Measurements from ENCODE around the gene RERE.

Gene RERE

DNA sequence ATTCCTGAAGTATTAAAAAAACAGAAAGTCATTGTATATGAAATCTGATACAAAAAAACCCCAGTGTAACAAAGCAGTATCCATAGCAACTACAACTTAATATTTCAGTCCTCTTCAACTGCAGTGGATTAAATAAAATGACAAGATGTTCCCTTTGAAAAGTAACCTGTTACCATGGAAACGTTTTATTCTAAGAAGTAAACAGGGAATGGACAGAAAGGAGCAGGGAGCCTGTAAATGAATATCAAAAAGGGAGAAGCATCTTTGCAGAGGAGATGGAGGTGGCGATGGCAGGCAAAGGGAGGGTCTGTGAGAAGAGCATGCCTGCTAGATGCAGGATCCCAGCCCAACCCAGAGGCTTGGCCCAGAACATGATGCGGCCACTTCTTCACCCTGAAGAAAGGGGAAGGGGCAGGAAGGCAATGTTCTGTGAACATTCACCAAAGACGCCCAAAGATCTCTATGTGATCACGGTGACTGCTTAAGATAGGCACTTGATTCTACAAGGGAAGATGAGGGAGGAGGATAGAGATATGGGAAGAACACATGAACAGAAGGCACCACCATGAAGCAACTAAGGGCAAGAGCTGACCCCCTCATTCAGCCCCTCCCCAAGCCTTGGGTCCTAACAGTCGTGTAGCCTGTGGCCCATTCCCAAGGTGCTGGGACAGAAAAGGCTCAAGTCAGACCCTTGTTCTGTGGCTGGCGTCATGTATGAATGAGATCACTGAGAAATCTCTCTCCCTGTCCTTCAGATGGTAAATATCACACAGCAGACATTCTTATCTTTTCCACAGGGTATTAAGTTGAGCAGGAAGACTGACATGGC is 299.6 kb downstream of the RERE start:
- Histone ChIP-seq H3K27ac (ENCODE audit: insufficient read depth, low read depth, low read length, poor library complexity, severe bottlenecking) (peak overlapping the region; percentile 78), H3K9me3 (ENCODE audit: control insufficient read depth, low read length) (no peaks in the 10 kb centered on the region), H3K4me3 (ENCODE audit: insufficient read depth, low read depth, low read length) (no peak overlapping the region), H3K4me1 (ENCODE audit: control insufficient read depth, insufficient read depth, low read length) (peaks cover 22% of the 10 kb centered on the region), H3K27me3 (ENCODE audit: control insufficient read depth, insufficient read depth, low read length, poor library complexity, severe bottlenecking) (no peaks in the 10 kb centered on the region), H3K36me3 (ENCODE audit: control insufficient read depth, insufficient read depth, low read length) (no peaks in the 10 kb centered on the region)
- 88% methylated on average over 7 of the region's 7 CpGs for WGBS, 2 experiments

DNA sequence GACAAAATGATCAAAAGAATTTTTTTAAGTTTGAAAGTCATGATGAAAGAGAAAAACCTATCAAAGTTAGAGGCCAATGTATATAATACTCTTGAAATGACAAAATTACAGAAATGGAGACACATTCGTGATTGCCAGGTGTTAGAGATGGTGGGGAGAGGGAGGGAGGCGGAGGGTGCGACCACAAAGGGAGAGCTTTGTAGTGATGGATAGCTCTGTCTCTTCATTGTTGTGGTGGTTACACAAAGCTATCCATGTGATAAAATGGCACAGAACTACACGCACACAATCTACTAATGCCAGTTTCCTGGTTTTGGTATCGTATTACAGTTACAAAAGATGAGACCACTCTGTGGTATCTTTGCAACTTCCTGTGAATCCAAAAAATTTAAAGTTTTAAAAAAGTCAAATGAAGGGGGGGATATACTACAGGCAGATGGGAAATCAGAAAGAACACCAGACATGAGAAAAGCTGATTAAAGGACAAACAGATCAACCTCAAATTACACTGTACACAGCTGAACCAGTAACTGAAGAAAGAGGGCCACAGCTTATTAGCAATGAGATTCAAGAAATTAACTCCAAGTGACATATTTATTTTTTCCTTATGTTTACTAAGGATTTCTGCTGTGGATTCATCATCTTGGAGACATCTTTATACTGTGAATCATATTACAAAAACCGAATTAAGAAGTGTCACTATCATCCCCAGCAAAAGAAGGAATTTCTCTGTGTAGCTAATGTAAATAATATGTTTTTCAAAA is 300.5 kb downstream of the RERE start:
- peak overlapping the region; percentile 22 for H3K27ac ChIP-seq (ENCODE audit: insufficient read depth, low read depth, low read length, poor library complexity, severe bottlenecking)
- H3K27me3 ChIP-seq (ENCODE audit: control insufficient read depth, insufficient read depth, low read length, poor library complexity, severe bottlenecking), result no peaks in the 10 kb centered on the region
- H3K9me3 ChIP-seq (ENCODE audit: control insufficient read depth, low read length), result no peaks in the 10 kb centered on the region
- no peak overlapping the region for H3K4me3 ChIP-seq (ENCODE audit: insufficient read depth, low read depth, low read length)
- WGBS, 2 experiments, result 72 to 81% methylated on average over 5 of the region's 6 CpGs
- peaks cover 22% of the 10 kb centered on the region for H3K4me1 ChIP-seq (ENCODE audit: control insufficient read depth, insufficient read depth, low read length)
- H3K36me3 ChIP-seq (ENCODE audit: control insufficient read depth, insufficient read depth, low read length), result peaks cover 5% of the 10 kb centered on the region

DNA sequence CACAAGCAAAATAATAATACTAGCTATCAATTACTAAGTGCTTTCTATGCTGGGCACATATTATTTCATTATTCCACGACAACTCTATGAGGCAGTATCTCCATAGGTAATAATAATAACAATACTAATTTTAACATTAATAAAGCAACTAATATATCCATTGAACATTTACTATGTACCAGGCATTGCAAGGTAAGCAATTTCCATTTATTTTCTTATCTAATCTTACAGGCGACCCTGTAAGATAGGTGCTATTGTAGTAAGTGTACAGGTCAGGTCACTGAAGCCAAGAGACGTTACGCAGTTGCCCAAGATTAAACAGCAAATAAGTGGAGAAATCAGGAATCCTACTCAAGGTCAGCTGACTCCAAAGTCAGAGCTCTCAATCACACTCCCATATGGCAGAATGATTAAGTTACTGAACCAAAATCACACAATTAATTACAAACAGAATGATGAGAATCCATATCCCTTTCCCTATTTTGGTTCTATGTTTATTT is 301.1 kb downstream of the RERE start:
- H3K27ac ChIP-seq (ENCODE audit: insufficient read depth, low read depth, low read length, poor library complexity, severe bottlenecking), result no peak overlapping the region

DNA sequence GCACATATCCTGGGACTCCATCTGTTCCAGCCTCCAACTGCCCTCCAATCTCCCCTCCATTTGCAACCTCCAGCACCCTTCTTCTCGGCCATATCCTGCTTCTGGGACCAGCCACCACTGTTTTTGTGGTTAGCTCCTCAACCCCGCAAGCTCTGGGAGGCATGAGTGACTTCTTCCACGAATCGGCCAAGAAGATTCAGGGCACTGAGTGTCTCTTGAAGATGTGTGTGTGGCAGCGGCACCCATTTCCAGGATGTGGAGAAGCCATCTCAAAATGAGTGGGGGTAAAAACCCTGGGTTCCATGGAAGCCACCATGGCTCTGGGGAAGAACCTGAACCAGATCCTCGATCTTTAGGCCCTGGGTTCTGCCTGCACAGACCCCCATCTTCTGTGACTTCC is 304.9 kb downstream of the RERE start:
- Histone ChIP-seq H3K36me3 (ENCODE audit: control insufficient read depth, insufficient read depth, low read length) (peaks cover 5% of the 10 kb centered on the region), H3K27ac (ENCODE audit: insufficient read depth, low read depth, low read length, poor library complexity, severe bottlenecking) (no peak overlapping the region), H3K4me1 (ENCODE audit: control insufficient read depth, insufficient read depth, low read length) (peaks cover 18% of the 10 kb centered on the region), H3K4me3 (ENCODE audit: insufficient read depth, low read depth, low read length) (no peak overlapping the region), H3K9me3 (ENCODE audit: control insufficient read depth, low read length) (no peaks in the 10 kb centered on the region), H3K27me3 (ENCODE audit: control insufficient read depth, insufficient read depth, low read length, poor library complexity, severe bottlenecking) (no peaks in the 10 kb centered on the region)
- WGBS, 2 experiments, result 95 to 97% methylated on average over 6 of the region's 6 CpGs

More for the DNA sequence above, 301.1 kb downstream of the RERE start:
- Histone ChIP-seq H3K36me3 (ENCODE audit: control insufficient read depth, insufficient read depth, low read length) (peaks cover 5% of the 10 kb centered on the region), H3K9me3 (ENCODE audit: control insufficient read depth, low read length) (no peaks in the 10 kb centered on the region), H3K4me3 (ENCODE audit: insufficient read depth, low read depth, low read length) (no peak overlapping the region), H3K27me3 (ENCODE audit: control insufficient read depth, insufficient read depth, low read length, poor library complexity, severe bottlenecking) (no peaks in the 10 kb centered on the region), H3K4me1 (ENCODE audit: control insufficient read depth, insufficient read depth, low read length) (peaks cover 22% of the 10 kb centered on the region)
- 94 to 98% methylated on average over 3 to 4 of the region's 4 CpGs for WGBS, 2 experiments

DNA sequence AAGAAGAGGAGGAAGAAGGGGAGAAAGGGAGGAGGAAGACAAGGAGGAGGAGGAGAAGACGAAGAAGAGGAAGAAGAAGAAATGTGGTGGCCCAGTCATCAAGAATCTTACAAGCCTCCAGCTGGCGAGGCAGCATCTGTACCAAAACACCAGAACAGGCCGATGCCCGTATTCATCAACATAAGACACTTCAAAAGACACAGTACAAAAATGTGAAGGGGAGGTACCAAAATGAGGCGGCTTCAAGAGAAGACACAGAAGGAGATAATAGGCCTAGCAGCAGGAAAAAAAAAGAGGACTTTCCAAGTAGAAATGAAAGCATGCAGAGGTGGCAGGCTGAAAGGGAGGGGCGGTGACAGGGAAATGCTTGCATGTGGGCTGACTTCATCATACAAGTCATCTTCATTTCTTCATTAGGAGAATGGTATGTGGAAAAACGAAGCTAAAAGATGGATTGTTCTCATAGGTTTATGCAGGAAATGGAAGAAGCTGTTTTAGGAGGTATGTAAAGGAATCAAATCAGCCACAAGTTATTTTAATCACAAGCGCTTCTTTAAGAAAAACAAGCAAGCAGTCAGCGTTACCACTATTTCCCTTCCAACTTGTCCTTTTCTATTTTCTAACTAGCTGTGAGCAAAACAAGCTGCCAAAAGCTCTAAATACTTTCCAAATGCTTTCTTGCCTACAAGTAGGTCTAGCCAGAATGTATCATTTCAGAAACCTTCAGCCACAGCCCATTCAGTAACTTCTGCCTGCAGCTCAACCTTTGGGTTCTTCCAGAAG is 307.2 kb downstream of the RERE start:
- WGBS, 2 experiments, result 89 to 90% methylated on average over 7 to 9 of the region's 9 CpGs
- peaks cover 12% of the 10 kb centered on the region for H3K4me1 ChIP-seq (ENCODE audit: control insufficient read depth, insufficient read depth, low read length)
- H3K27me3 ChIP-seq (ENCODE audit: control insufficient read depth, insufficient read depth, low read length, poor library complexity, severe bottlenecking), result no peaks in the 10 kb centered on the region
- no peaks in the 10 kb centered on the region for H3K9me3 ChIP-seq (ENCODE audit: control insufficient read depth, low read length)
- H3K27ac ChIP-seq (ENCODE audit: insufficient read depth, low read depth, low read length, poor library complexity, severe bottlenecking), result peak overlapping the region; percentile 36
- peaks cover 5% of the 10 kb centered on the region for H3K36me3 ChIP-seq (ENCODE audit: control insufficient read depth, insufficient read depth, low read length)
- H3K4me3 ChIP-seq (ENCODE audit: insufficient read depth, low read depth, low read length), result no peak overlapping the region

DNA sequence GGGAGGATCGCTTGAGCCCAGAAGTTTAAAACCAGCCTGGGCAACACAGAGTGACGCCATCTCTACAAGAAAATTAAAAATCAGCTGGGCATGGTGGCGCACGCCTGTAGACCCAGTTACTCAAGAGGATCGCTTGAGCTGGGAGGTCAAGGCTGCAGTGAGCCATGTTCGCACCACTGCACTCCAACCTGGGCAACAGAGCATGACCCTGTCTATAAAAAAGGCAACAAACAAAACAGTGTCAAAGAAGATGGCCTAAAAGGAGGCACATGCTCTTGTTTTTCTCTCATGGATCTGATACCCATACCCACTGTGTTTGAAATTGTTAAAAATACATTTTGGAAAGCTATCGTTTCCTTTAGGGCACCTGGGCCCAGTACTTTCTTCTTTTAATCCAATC is 307.9 kb downstream of the RERE start:
- 96 to 97% methylated on average over 6 to 7 of the region's 7 CpGs for WGBS, 2 experiments
- H3K9me3 ChIP-seq (ENCODE audit: control insufficient read depth, low read length), result no peaks in the 10 kb centered on the region
- H3K4me1 ChIP-seq (ENCODE audit: control insufficient read depth, insufficient read depth, low read length), result peaks cover 12% of the 10 kb centered on the region
- peaks cover 5% of the 10 kb centered on the region for H3K36me3 ChIP-seq (ENCODE audit: control insufficient read depth, insufficient read depth, low read length)
- no peaks in the 10 kb centered on the region for H3K27me3 ChIP-seq (ENCODE audit: control insufficient read depth, insufficient read depth, low read length, poor library complexity, severe bottlenecking)
- H3K27ac ChIP-seq (ENCODE audit: insufficient read depth, low read depth, low read length, poor library complexity, severe bottlenecking), result no peak overlapping the region
- no peak overlapping the region for H3K4me3 ChIP-seq (ENCODE audit: insufficient read depth, low read depth, low read length)

DNA sequence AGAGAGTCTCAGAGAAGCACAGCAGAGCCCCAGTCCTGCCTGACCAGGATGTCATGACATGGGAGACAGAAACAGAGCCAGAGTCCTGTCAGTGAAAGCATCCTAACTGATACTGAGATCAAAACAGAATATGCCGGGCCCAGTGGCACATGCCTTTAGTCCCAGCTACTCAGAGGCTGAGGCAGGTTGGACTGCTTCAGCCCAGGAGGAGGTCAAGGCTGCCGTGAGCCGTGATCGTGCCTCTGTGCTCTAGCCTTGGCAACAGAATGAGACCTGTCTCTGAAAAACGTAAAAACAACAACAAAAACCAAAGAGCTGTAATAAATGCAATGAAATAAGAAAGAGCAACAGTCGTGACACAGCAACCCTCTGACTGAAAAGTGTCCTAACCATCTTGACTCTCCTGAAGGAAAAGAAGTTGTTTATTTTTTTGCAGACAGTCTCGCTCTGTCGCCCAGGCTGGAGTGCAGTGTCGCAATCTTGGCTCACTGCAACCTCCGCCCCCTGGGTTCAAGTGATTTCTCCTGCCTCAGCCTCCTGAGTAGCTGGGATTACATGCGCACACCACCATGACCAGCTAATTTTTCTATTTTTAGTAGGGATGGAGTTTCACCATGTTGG is 310.3 kb downstream of the RERE start:
- Histone ChIP-seq H3K4me3 (ENCODE audit: insufficient read depth, low read depth, low read length) (no peak overlapping the region), H3K27ac (ENCODE audit: insufficient read depth, low read depth, low read length, poor library complexity, severe bottlenecking) (no peak overlapping the region), H3K9me3 (ENCODE audit: control insufficient read depth, low read length) (no peaks in the 10 kb centered on the region), H3K4me1 (ENCODE audit: control insufficient read depth, insufficient read depth, low read length) (peaks cover 12% of the 10 kb centered on the region), H3K36me3 (ENCODE audit: control insufficient read depth, insufficient read depth, low read length) (no peaks in the 10 kb centered on the region), H3K27me3 (ENCODE audit: control insufficient read depth, insufficient read depth, low read length, poor library complexity, severe bottlenecking) (no peaks in the 10 kb centered on the region)
- 86 to 91% methylated on average over 11 of the region's 11 CpGs for WGBS, 2 experiments

DNA sequence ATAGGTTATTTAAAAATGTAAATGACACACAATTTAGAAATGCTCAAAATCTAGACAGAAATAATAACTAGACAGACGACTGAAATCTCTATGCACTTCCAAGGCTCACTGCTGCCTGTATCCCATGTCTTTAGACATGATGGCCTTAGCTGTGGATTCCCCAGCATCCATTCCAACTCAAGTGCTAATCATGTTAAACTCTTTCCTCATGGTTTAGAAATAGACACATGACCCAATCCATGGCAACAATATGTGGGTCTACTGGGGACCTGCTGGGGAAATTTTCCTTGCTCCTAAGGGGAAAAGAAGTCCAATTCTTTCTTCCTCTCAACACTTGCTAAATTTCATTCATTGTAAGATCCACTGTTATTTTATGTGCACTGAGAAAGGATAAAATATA is 311.0 kb downstream of the RERE start:
- whole genome bisulfite sequencing, 2 experiments, result 93 to 98% methylated on average over 1 of the region's 1 CpG
- no peaks in the 10 kb centered on the region for H3K27me3 ChIP-seq (ENCODE audit: control insufficient read depth, insufficient read depth, low read length, poor library complexity, severe bottlenecking)
- no peaks in the 10 kb centered on the region for H3K36me3 ChIP-seq (ENCODE audit: control insufficient read depth, insufficient read depth, low read length)
- H3K9me3 ChIP-seq (ENCODE audit: control insufficient read depth, low read length), result no peaks in the 10 kb centered on the region
- no peak overlapping the region for H3K27ac ChIP-seq (ENCODE audit: insufficient read depth, low read depth, low read length, poor library complexity, severe bottlenecking)
- peaks cover 12% of the 10 kb centered on the region for H3K4me1 ChIP-seq (ENCODE audit: control insufficient read depth, insufficient read depth, low read length)
- no peak overlapping the region for H3K4me3 ChIP-seq (ENCODE audit: insufficient read depth, low read depth, low read length)

DNA sequence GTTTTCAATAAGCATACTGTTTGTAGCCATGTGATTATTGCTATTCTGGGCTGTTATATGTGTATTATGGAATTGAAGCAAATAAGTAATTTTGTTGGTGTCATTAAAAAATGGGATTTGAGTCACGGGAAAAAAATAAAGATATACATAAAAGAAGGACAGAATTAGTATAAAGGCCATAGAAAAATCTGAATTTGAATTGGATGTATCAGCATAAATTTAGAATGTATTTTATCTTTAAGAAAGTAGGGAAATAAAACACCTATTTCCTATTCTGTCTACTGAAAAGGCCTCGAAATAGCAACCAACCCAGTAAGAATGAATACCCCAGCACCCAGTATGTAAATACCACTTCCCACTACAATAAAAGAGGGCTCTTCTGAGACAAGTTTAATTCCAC is 313.6 kb downstream of the RERE start:
- Histone ChIP-seq H3K36me3 (ENCODE audit: control insufficient read depth, insufficient read depth, low read length) (no peaks in the 10 kb centered on the region), H3K27ac (ENCODE audit: insufficient read depth, low read depth, low read length, poor library complexity, severe bottlenecking) (no peak overlapping the region), H3K27me3 (ENCODE audit: control insufficient read depth, insufficient read depth, low read length, poor library complexity, severe bottlenecking) (no peaks in the 10 kb centered on the region), H3K4me1 (ENCODE audit: control insufficient read depth, insufficient read depth, low read length) (no peaks in the 10 kb centered on the region), H3K4me3 (ENCODE audit: insufficient read depth, low read depth, low read length) (no peak overlapping the region), H3K9me3 (ENCODE audit: control insufficient read depth, low read length) (no peaks in the 10 kb centered on the region)
- 86 to 90% methylated on average over 2 of the region's 2 CpGs for WGBS, 2 experiments
